Kidney epithelial cell (primary cell): ENCODE results near the gene ARHGAP4. TPM values are rescaled to one million over a fixed set of nuclear protein-coding genes. Genes with fewer than 3 reads are reported as not detected.

Experiments
- DNase-seq: peaks from one replicate; pipeline ENCODE4 v3.0.0-alpha.2; 2010; ENCODE audit warnings: low read depth
- H3K27me3 ChIP-seq: 2 replicates; pipeline ENCODE4 v1.6.0; 2011; ENCODE audit warnings: low read length; ENCODE audit not compliant: control insufficient read depth, insufficient read depth
- H3K36me3 ChIP-seq: 2 replicates; pipeline ENCODE4 v1.5.1; 2011; ENCODE audit warnings: low read length; ENCODE audit not compliant: control insufficient read depth, insufficient read depth
- H3K4me3 ChIP-seq: 2 replicates; pipeline ENCODE4 v1.5.1; 2011; ENCODE audit warnings: low read depth, mild to moderate bottlenecking, control low read depth, low read length
- CTCF ChIP-seq: IDR thresholded peaks from 2 replicates; pipeline ENCODE4 v1.5.1; 2011; ENCODE audit warnings: mild to moderate bottlenecking, moderate library complexity, low read length, control low read depth, inconsistent platforms; ENCODE audit not compliant: insufficient read depth, poor library complexity, severe bottlenecking
- total RNA-seq: library from RNA; depleted of rRNA; stranded (reverse); fragments of >200 nt; gene quantifications from 2 replicates; pipeline ENCODE4 v1.2.3, GENCODE V29; 2015

ARHGAP4 gene
- total RNA-seq, 1 donor from 2014 or later: 12.7 TPM

- H3K36me3 ChIP-seq: no peaks in the 10 kb centered on the region
- H3K4me3 ChIP-seq: no peak overlapping the region
- DNase-seq: no peak
- no peaks in the 10 kb centered on the region for H3K27me3 ChIP-seq
- TF ChIP-seq CTCF: no peak
Measured at GRCh38 chrX:153864101-153864500, 62.0 kb downstream of the ARHGAP4 start.

GRCh38 chrX:153863251-153863991 lies 62.6 kb downstream of the ARHGAP4 start:
- TF ChIP-seq CTCF: no peak
- no peak overlapping the region for H3K4me3 ChIP-seq
- no peaks in the 10 kb centered on the region for H3K36me3 ChIP-seq
- no peak for DNase-seq
- H3K27me3 ChIP-seq: no peaks in the 10 kb centered on the region

GRCh38 chrX:153862369-153863250 lies 63.5 kb downstream of the ARHGAP4 start:
- Histone ChIP-seq H3K27me3 (no peaks in the 10 kb centered on the region), H3K4me3 (no peak overlapping the region), H3K36me3 (no peaks in the 10 kb centered on the region)
- TF ChIP-seq CTCF: no peak
- DNase-seq: no peak

- H3K36me3 ChIP-seq: no peaks in the 10 kb centered on the region
- H3K4me3 ChIP-seq: no peak overlapping the region
- DNase-seq: no peak
- TF ChIP-seq CTCF: no peak
- H3K27me3 ChIP-seq: no peaks in the 10 kb centered on the region
Measured at GRCh38 chrX:153861733-153862310, 64.2 kb downstream of the ARHGAP4 start.

GRCh38 chrX:153861151-153861550 lies 64.9 kb downstream of the ARHGAP4 start:
- no peak for TF ChIP-seq CTCF
- no peak for DNase-seq
- no peaks in the 10 kb centered on the region for H3K36me3 ChIP-seq
- H3K4me3 ChIP-seq: no peak overlapping the region
- peaks cover 3% of the 10 kb centered on the region for H3K27me3 ChIP-seq

Other genes starting within 250 kb of the ARHGAP4 start
- 35.0 and 36.0 TPM in 2 replicates for gene SLC6A8, start 238.3 kb downstream of the ARHGAP4 start, total RNA-seq
- 148 and 179 TPM in 2 replicates for gene BCAP31, start 201.9 kb downstream of the ARHGAP4 start, total RNA-seq
- 14.2 and 15.3 TPM in 2 replicates for gene ABCD1, start 201.4 kb downstream of the ARHGAP4 start, total RNA-seq
- 3.6 and 9.1 TPM in 2 replicates for gene PLXNB3, start 162.0 kb downstream of the ARHGAP4 start, total RNA-seq
- 0.08 and 0.27 TPM in 2 replicates for gene SRPK3, start 145.2 kb downstream of the ARHGAP4 start, total RNA-seq
- 80.6 and 84.0 TPM in 2 replicates for gene IDH3G, start 131.9 kb downstream of the ARHGAP4 start, total RNA-seq
- gene SSR4, start 131.6 kb downstream of the ARHGAP4 start, total RNA-seq: 300 and 319 TPM in 2 replicates
- gene PDZD4, start 95.7 kb downstream of the ARHGAP4 start, total RNA-seq: 0.68 and 1.8 TPM in 2 replicates
- gene L1CAM, start 40.1 kb downstream of the ARHGAP4 start, total RNA-seq: 122 and 138 TPM in 2 replicates
- 0.08 and 0.21 TPM in 2 replicates for gene AVPR2, start 21.6 kb downstream of the ARHGAP4 start, total RNA-seq
- gene NAA10, start 8.8 kb upstream of the ARHGAP4 start, total RNA-seq: 139 and 141 TPM in 2 replicates
- 22.9 and 38.7 TPM in 2 replicates for gene RENBP, start 18.4 kb upstream of the ARHGAP4 start, total RNA-seq
- 56.2 and 72.2 TPM in 2 replicates for gene HCFC1, start 45.6 kb upstream of the ARHGAP4 start, total RNA-seq
- gene TMEM187, start 46.5 kb upstream of the ARHGAP4 start, total RNA-seq: 6.7 and 11.9 TPM in 2 replicates
- 193 and 225 TPM in 2 replicates for gene IRAK1, start 93.6 kb upstream of the ARHGAP4 start, total RNA-seq
- gene MECP2, start 171.5 kb upstream of the ARHGAP4 start, total RNA-seq: 32.0 and 34.4 TPM in 2 replicates
- not detected in 2 replicates for gene OPN1LW, start 218.0 kb upstream of the ARHGAP4 start, total RNA-seq